Measurements from ENCODE around the gene CAPS2. TPM values are rescaled to one million over a fixed set of nuclear protein-coding genes. Genes with fewer than 3 reads are reported as not detected.

The CAPS2 gene
- total RNA-seq, 1 experiment from 2014 or later, result 18.3 TPM

DNA sequence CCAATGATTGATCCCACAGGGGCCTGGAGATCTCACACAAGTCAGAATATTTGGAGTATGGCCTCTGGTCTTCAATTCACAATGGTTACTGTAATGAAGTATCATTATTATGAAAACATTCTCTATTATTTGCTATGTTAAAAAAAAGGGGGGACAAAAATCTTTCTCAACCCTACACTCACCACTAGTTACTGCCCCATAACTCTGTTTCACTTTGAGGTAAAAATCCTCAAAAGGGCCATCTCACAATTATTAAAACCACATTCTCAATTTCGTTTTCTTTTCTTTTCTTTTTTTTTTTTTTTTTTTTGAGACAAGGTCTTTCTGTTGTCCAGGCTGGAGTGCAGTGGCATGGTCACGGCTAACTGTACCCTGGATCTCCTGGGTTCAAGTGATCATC is 60.9 kb downstream of the CAPS2 start (continued):
- TF ChIP-seq ELF1 (IDR thresholded peaks at IDR 0.05; ENCODE audit: borderline replicate concordance, low read depth) (no peak), SIN3A (IDR thresholded peaks at IDR 0.05; ENCODE audit: low read depth) (no peak)

- Histone ChIP-seq H3K27me3 (ENCODE audit: insufficient read depth, low read length) (no peaks in the 10 kb centered on the region), H3K9ac (ENCODE audit: low read length) (no peak overlapping the region), H3K4me2 (ENCODE audit: low read length) (no peak overlapping the region), H3K9me3 (ENCODE audit: control insufficient read depth in 1 of 2, insufficient read depth in 1 of 2, low read depth in 1 of 2, low read length in 2 of 2) (no peaks in the 10 kb centered on the region), H3K9me2 (ENCODE audit: insufficient read depth) (no peaks in the 10 kb centered on the region), H3K27ac (ENCODE audit: low read depth, low read length) (no peak overlapping the region), H2AFZ (ENCODE audit: low read depth, low read length, poor library complexity, severe bottlenecking) (no peak overlapping the region), H3K4me1 (ENCODE audit: control insufficient read depth in 1 of 2, insufficient read depth in 2 of 2, low read length in 2 of 2) (no peaks in the 10 kb centered on the region), H3K36me3 (ENCODE audit: control insufficient read depth in 1 of 2, insufficient read depth in 2 of 2, low read length in 2 of 2) (no peaks in the 10 kb centered on the region), H3K4me3 (replicated peaks in 1 of 2; ENCODE audit: low read depth in 1 of 2, low read length in 2 of 2) (no peak overlapping the region), H3K79me2 (ENCODE audit: insufficient read depth, low read length) (no peaks in the 10 kb centered on the region), H4K20me1 (ENCODE audit: insufficient read depth) (no peaks in the 10 kb centered on the region)
- ChIA-PET POLR2A (no interaction called here), RAD21 (ENCODE audit: low non-redundant PET in 1 of 2, low total read pairs in 2 of 2, uncharacterized antibody in 2 of 2, unreplicated experiment in 2 of 2) (no interaction called here), CTCF (no interaction called here)
- no peak for ATAC-seq
- TF ChIP-seq CBX3 (IDR thresholded peaks at IDR 0.05; ENCODE audit: low read depth) (no peak), YY1 (IDR thresholded peaks at IDR 0.05; ENCODE audit: extremely low read depth, insufficient replicate concordance, low read depth, low read length) (no peak)
- intact Hi-C loops (cut with micrococcal nuclease), result no loop called here
- BruUV-seq (replicated peaks), result no TSS peak
- no peak for DNase-seq (ENCODE audit: low read depth, low spot score)
Measured at GRCh38 chr12:75260316-75260715, 69.8 kb downstream of the CAPS2 start.

- Histone ChIP-seq H3K27ac (ENCODE audit: low read depth, low read length) (no peak overlapping the region), H3K4me1 (ENCODE audit: control insufficient read depth in 1 of 2, insufficient read depth in 2 of 2, low read length in 2 of 2) (no peaks in the 10 kb centered on the region), H4K20me1 (ENCODE audit: insufficient read depth) (no peaks in the 10 kb centered on the region), H3K79me2 (ENCODE audit: insufficient read depth, low read length) (no peaks in the 10 kb centered on the region), H3K9me3 (ENCODE audit: control insufficient read depth in 1 of 2, insufficient read depth in 1 of 2, low read depth in 1 of 2, low read length in 2 of 2) (no peaks in the 10 kb centered on the region), H3K9me2 (ENCODE audit: insufficient read depth) (no peaks in the 10 kb centered on the region), H3K27me3 (ENCODE audit: insufficient read depth, low read length) (no peaks in the 10 kb centered on the region), H3K36me3 (ENCODE audit: control insufficient read depth in 1 of 2, insufficient read depth in 2 of 2, low read length in 2 of 2) (no peaks in the 10 kb centered on the region), H3K9ac (ENCODE audit: low read length) (no peak overlapping the region), H3K4me3 (replicated peaks in 1 of 2; ENCODE audit: low read depth in 1 of 2, low read length in 2 of 2) (no peak overlapping the region), H3K4me2 (ENCODE audit: low read length) (no peak overlapping the region), H2AFZ (ENCODE audit: low read depth, low read length, poor library complexity, severe bottlenecking) (no peak overlapping the region)
- no peak for TF ChIP-seq POLR2A (IDR thresholded peaks at IDR 0.05; ENCODE audit: borderline replicate concordance, extremely low read depth, insufficient read depth, insufficient read length)
- intact Hi-C loops (cut with micrococcal nuclease), result no loop called here
- no TSS peak for BruUV-seq (replicated peaks)
- ChIA-PET POLR2A (no interaction called here), CTCF (no interaction called here), RAD21 (ENCODE audit: low non-redundant PET in 1 of 2, low total read pairs in 2 of 2, uncharacterized antibody in 2 of 2, unreplicated experiment in 2 of 2) (no interaction called here)
- ATAC-seq (no peak), DNase-seq (ENCODE audit: low read depth, low spot score) (no peak)
Measured at GRCh38 chr12:75259143-75259542, 71.0 kb downstream of the CAPS2 start.
